K562 (cell line): ENCODE data around the gene TCF4. TPM values are rescaled to one million over a fixed set of nuclear protein-coding genes. Genes with fewer than 3 reads are reported as not detected.

Experiments used
- ATAC-seq: fragments of 200-7000 bp; cut with Tn5 transposase; 3 replicates; pipeline ENCODE4 v1.9.1; 2020; ENCODE audit warnings: moderate library complexity
- BruUV-seq: library from RNA; stranded (reverse); fragments of 400-500 nt; replicated peaks from 2 replicates; lab custom pipeline; 2021; lab: Mats Ljungman, UMichigan
- CTCF ChIA-PET: fragments of 300-600 bp; formaldehyde crosslinking; extraction: SDS; loops from one replicate; lab custom pipeline; 2021; ENCODE audit warnings: low intra/inter-chr PET ratio; lab: Yijun Ruan, JAX
- POLR2A ChIA-PET: fragments of 300-600, 350-650 bp; sonication (Branson Sonifier 250); formaldehyde crosslinking; extraction: SDS; loops from one replicate; lab custom pipeline; 2021; ENCODE audit warnings: antibody characterized with exemption, inconsistent platforms; lab: Yijun Ruan, JAX
- DNase-seq, 4 experiments: peaks; one replicate each; pipeline versions ENCODE4 v3.0.0 to v3.0.0-alpha.2; 2011 to 2018; ENCODE audit warnings: low spot score in 3 of 4, mixed read lengths in 3 of 4; ENCODE audit errors: extremely low read depth in 1 of 4
- FAIRE-seq: peaks from 2 replicates; lab custom pipeline; 2011; peaks lifted over from hg19 to GRCh38; lab: Jason Lieb, UNC
- H2AFZ ChIP-seq: 2 replicates; pipeline ENCODE4 v1.6.0; 2011; ENCODE audit warnings: low read depth, low read length, control low read depth, inconsistent platforms
- H3K27ac ChIP-seq: fragments of 200-600 bp; 3 replicates; pipeline ENCODE4 v1.8.0; 2011; ENCODE audit warnings: low read depth, mild to moderate bottlenecking, control low read depth, inconsistent platforms, low read length, moderate library complexity, mixed read lengths; ENCODE audit errors: extremely low read depth
- H3K27me3 ChIP-seq, 2 experiments: fragments of 300-600 bp in 1 of 2; 2 replicates in 1 of 2; 3 replicates in 1 of 2; pipeline versions ENCODE4 v1.6.0 to v1.8.0; 2011; ENCODE audit warnings: inconsistent platforms in 2 of 2, low read length in 2 of 2, mild to moderate bottlenecking in 1 of 2, mixed read lengths in 1 of 2, moderate library complexity in 1 of 2; ENCODE audit not compliant: control insufficient read depth in 2 of 2, insufficient read depth in 2 of 2
- H3K36me3 ChIP-seq: fragments of 300-600 bp; 3 replicates; pipeline ENCODE4 v1.8.0; 2011; ENCODE audit warnings: mild to moderate bottlenecking, low read length, inconsistent platforms; ENCODE audit not compliant: control insufficient read depth, insufficient read depth
- H3K4me1 ChIP-seq, 2 experiments: fragments of 200-600 bp in 1 of 2; replicated peaks in 1 of 2; 2 replicates in 1 of 2; 3 replicates in 1 of 2; pipeline versions ENCODE4 v1.5.1 to v1.8.0; 2011; ENCODE audit warnings: inconsistent platforms in 2 of 2, low read length in 2 of 2, mild to moderate bottlenecking in 1 of 2, mixed read lengths in 1 of 2, moderate library complexity in 1 of 2; ENCODE audit not compliant: control insufficient read depth in 2 of 2, insufficient read depth in 2 of 2
- H3K4me2 ChIP-seq: 2 replicates; pipeline ENCODE4 v1.6.1; 2011; ENCODE audit warnings: low read length, control low read depth, inconsistent platforms, mixed read lengths; ENCODE audit not compliant: insufficient read depth
- H3K4me3 ChIP-seq: fragments of 200-600 bp; sonication (generic), shearing (Covaris generic); 2 replicates; pipeline ENCODE4 v1.5.1; 2016; ENCODE audit warnings: control low read depth, inconsistent platforms
- H3K79me2 ChIP-seq: fragments of 200-600 bp; 3 replicates; pipeline ENCODE4 v1.8.0; 2011; ENCODE audit warnings: low read length, inconsistent platforms; ENCODE audit not compliant: control insufficient read depth, insufficient read depth
- H3K9ac ChIP-seq, 2 experiments: 2 replicates each; pipeline versions ENCODE4 v1.6.0 to v1.6.1; 2011; ENCODE audit warnings: low read depth in 2 of 2, low read length in 2 of 2, control low read depth in 1 of 2, inconsistent platforms in 1 of 2, mild to moderate bottlenecking in 1 of 2, mixed read lengths in 1 of 2; ENCODE audit not compliant: insufficient read depth in 1 of 2
- H3K9me1 ChIP-seq: one replicate; pipeline ENCODE4 v1.6.0; 2011; ENCODE audit warnings: inconsistent platforms, mild to moderate bottlenecking, low read length, moderate library complexity; ENCODE audit not compliant: control insufficient read depth, insufficient read depth
- H3K9me3 ChIP-seq: replicated peaks from 2 replicates; pipeline ENCODE4 v1.5.1; 2011; ENCODE audit warnings: low read depth, low read length, inconsistent platforms; ENCODE audit not compliant: control insufficient read depth, insufficient read depth
- H4K20me1 ChIP-seq: replicated peaks from 2 replicates; pipeline ENCODE4 v1.6.1; 2011; ENCODE audit warnings: low read length, inconsistent platforms, mixed read lengths; ENCODE audit not compliant: control insufficient read depth, insufficient read depth
- LCOR ChIP-seq: sonication (generic); formaldehyde crosslinking; IDR thresholded peaks from 2 replicates; pipeline ENCODE4 v1.8.0; 2022; ENCODE audit warnings: mild to moderate bottlenecking, missing genetic modification reagents
- ZC3H4 ChIP-seq: sonication (generic); formaldehyde crosslinking; IDR thresholded peaks from 2 replicates; pipeline ENCODE4 v1.9.0; 2021; ENCODE audit warnings: missing genetic modification reagents, borderline replicate concordance
- ZNF75A ChIP-seq: fragments of 450-650 bp; formaldehyde crosslinking; IDR thresholded peaks from 2 replicates; pipeline ENCODE4 v1.4.0; 2020; ENCODE audit warnings: mild to moderate bottlenecking
- in situ Hi-C: fragments of 300-500 bp; cut with MboI; formaldehyde crosslinking; loops from 4 replicates; pipeline ENCODE4 v1.15.0; 2018; ENCODE audit warnings: inconsistent platforms, mixed read lengths
- intact Hi-C: fragments of 100-400 bp; cut with micrococcal nuclease; formaldehyde crosslinking; loops from 2 replicates; pipeline ENCODE4 v1.14.2; 2022
- polyA plus RNA-seq, 8 experiments: library from polyadenylated mRNA; depleted of rRNA in 4 of 8; stranded (reverse) in 5 of 8; unstranded in 3 of 8; fragments of >200 nt; fragmentation: Nextera tagmentation in 2 of 8; fragmentation: Illumina TruSeq in 1 of 8; extraction: Ambion mirVana in 2 of 8; extraction: Trizol in 1 of 8; gene quantifications; 2 replicates each; pipeline versions ENCODE4 v1.2.1 to v1.2.3, GENCODE V29; 2011 to 2014; ENCODE audit warnings: inconsistent platforms in 1 of 8, missing spikeins in 1 of 8
- total RNA-seq, 7 experiments: library from RNA; depleted of rRNA in 6 of 7; stranded (reverse); fragments of >200 nt in 6 of 7; fragmentation: Illumina TruSeq in 2 of 7; extraction: Trizol in 2 of 7; gene quantifications; 2 replicates each; pipeline versions ENCODE4 v1.2.1 to v1.2.3, GENCODE V29; 2011 to 2021; ENCODE audit warnings: low replicate concordance in 1 of 7
- TF ChIP-seq, protein P1 (sequence below): IDR thresholded peaks from 2 replicates; pipeline ENCODE4 v1.6.1; 2011; ENCODE audit warnings: borderline replicate concordance, low read depth, mild to moderate bottlenecking, moderate library complexity, low read length; ENCODE audit not compliant: insufficient read depth, poor library complexity, severe bottlenecking

TCF4 gene
- total and polyA plus RNA-seq, 9 of the 15 experiments (the other 6 are each of a cell fraction or from before 2014, with no cell fraction given), result 4.8 to 24.7 (median 15.2) TPM

- BruUV-seq, result no TSS peak
- TF ChIP-seq, protein P1, sequence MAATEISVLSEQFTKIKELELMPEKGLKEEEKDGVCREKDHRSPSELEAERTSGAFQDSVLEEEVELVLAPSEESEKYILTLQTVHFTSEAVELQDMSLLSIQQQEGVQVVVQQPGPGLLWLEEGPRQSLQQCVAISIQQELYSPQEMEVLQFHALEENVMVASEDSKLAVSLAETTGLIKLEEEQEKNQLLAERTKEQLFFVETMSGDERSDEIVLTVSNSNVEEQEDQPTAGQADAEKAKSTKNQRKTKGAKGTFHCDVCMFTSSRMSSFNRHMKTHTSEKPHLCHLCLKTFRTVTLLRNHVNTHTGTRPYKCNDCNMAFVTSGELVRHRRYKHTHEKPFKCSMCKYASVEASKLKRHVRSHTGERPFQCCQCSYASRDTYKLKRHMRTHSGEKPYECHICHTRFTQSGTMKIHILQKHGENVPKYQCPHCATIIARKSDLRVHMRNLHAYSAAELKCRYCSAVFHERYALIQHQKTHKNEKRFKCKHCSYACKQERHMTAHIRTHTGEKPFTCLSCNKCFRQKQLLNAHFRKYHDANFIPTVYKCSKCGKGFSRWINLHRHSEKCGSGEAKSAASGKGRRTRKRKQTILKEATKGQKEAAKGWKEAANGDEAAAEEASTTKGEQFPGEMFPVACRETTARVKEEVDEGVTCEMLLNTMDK, result no peak
- TF ChIP-seq ZC3H4 (CRISPR knock-in tag) (no peak), LCOR (no peak), ZNF75A (CRISPR knock-in tag) (no peak)
- Histone ChIP-seq H3K79me2 (no peaks in the 10 kb centered on the region), H3K36me3 (no peaks in the 10 kb centered on the region), H3K9me1 (no peaks in the 10 kb centered on the region), H3K27me3 (no peaks in the 10 kb centered on the region), H2AFZ (no peak overlapping the region), H3K4me2 (no peak overlapping the region), H4K20me1 (no peaks in the 10 kb centered on the region), H3K4me3 (no peak overlapping the region), H3K4me1 (no peaks in the 10 kb centered on the region), H3K9me3 (no peaks in the 10 kb centered on the region), H3K27ac (no peak overlapping the region), H3K9ac (no peak overlapping the region)
- ChIA-PET POLR2A (no interaction called here), CTCF (no interaction called here)
- in situ Hi-C loops, result no loop called here
- no peak for ATAC-seq
- no peak for FAIRE-seq
- no peak for DNase-seq
- intact Hi-C loops, result no loop called here
Observed at GRCh38 chr18:55326134-55326533, 261.9 kb downstream of the TCF4 start.
